Measurements from ENCODE around the gene DAGLB.
"Not testable (repeated sequence)": the region's sequence is repeated elsewhere in the genome, so short reads cannot be mapped to it uniquely, and the experiment has no call there.

Gene DAGLB

DNA sequence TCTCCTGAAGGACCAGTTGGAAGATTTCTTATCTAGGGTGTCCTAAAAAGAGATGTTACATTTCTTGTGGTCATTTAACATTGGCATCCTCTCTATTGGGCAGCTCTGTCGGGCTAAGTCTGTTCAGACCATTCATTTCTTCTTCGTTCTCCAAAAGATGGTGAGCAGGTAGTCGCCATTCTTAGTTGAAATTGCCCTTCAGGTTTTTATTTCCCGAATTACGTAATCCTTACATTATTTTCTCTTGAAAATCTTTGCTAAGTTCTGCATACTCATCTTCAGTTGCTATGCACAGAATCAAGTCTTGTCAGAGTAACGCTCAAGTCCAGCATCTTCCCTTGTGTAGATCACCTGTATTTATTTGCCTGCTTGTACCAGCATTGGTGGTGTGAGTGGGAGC is 53.6 kb downstream of the DAGLB start:
- no peak for DNase-seq

DNA sequence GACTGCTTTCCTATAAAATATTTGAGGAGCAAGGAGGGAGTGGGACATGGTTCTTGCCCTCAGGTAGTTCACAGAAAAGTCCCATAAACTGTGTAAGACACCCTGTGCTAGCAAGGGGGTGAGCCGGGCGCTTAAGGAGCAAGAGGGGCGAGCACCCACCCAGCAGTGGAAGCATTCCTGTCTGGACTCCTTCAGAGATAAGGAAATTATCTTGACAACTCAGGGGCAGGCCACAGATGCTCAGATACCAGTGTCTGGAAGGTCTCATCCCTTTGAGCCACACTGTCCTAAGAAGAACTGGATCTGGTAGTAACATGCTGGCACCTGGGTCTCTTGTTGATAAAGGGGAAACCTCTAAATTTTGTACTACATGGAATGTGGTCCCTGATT is 54.1 kb downstream of the DAGLB start:
- no peak for DNase-seq

DNA sequence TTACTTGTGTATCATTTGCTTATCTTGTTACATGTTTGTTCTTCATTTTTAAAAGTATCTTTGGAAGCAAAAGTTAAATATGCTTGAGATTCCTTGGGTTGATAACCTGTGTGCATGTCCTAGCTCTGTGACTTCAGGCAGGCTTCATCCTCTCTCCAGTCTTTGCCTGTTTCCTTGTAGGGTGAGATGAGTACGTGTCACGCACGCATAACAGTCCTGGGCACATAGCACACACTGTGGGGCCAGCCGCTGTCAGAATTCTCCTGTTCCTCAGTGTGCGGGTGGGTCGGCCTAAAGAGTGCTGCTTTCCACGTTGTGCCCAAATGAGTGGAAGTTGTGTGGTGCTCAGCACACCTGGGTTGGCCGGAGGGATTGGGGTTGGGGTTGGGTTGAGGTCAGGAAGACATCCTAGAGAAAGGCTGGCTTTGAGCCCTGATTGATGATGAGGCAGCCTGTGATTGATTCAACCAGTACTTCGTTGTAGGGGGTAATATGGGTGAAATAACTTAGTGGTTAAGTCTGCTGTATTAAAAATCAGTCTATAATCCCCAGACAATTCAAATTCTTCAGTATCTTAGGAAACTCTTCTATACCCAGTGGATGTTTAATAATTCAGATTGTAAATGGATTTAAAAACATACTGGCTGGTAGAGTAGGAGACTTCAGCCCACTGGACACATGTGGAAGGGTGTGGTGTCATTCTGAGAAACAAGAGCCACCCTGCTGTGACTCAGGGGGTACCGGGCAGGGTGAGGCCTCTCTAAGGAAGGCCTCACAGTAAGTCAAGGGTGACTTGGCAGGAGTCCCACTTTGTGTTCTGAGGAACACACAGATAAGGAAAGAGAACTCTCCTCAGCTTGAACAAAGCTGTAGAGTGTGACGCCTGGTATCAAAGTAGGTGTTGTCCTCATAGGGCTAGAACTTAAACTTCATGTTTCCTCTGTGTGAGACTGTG is 54.8 kb downstream of the DAGLB start:
- no peak for DNase-seq

DNA sequence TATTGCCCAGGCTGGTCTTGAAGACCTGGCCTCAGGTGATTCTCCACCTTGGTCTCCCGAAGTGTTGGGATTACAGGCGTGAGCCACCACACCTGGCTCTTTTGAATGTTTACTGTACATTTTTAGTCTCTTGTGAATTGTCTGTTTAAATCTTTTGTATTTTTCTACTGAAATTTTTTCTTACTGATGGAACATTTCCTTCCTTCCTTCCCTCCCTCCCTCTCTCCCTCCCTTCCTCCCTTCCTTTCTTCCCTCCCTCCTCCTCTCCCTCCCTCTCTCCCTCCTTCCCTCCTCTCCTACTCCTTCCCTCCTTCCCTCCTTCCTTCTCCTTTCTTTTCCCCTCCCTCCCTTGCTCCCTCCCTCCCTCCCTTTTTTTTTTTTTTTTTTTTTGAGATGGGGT is 58.0 kb downstream of the DAGLB start:
- DNase-seq, result no peak

DNA sequence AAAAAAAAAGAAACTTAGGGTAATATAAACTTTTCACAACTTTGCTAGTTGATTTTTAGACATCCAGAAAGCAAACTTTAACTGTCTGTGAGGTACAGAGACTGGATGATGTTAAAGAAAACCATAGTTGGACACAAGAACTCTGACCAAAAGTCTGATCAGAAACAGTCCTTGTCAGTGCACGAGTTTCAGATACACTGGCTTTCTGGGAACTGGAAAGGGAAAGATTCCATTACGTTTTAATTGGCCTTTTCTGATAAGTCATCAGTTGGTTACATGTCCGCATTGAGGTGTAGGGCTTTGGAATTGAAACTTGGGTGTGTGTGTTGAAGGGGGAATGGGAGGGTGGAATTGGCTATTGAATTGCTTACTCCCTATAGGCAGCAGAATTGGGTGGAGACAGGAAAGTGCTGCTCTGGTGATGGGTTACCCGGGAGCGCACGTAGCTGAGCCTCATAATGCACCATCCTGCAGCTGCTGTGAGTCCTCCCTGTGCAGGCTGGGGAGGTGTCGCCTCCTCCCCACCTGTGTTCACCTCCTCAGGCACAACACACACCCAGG is 59.9 kb downstream of the DAGLB start:
- DNase-seq, result no peak

DNA sequence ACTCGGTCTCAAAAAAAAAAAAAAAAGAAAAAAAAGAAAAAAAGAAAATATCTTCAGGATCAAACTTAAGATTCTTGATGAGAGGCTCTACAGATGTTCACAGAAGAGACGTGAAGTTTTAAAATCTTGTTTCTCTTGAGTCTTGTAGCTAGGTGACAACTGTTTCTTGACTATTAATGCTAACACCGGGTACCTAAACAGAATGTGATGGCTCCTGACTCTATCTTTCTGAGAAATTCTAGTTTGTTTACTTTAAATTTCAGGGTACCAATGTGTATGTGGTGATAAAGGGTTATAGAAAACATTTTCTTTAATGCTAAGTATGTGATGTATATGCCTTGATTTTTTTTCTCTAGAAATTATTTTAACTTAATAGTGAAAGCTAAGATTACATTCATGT is 61.0 kb downstream of the DAGLB start:
- DNase-seq, result no peak

DNA sequence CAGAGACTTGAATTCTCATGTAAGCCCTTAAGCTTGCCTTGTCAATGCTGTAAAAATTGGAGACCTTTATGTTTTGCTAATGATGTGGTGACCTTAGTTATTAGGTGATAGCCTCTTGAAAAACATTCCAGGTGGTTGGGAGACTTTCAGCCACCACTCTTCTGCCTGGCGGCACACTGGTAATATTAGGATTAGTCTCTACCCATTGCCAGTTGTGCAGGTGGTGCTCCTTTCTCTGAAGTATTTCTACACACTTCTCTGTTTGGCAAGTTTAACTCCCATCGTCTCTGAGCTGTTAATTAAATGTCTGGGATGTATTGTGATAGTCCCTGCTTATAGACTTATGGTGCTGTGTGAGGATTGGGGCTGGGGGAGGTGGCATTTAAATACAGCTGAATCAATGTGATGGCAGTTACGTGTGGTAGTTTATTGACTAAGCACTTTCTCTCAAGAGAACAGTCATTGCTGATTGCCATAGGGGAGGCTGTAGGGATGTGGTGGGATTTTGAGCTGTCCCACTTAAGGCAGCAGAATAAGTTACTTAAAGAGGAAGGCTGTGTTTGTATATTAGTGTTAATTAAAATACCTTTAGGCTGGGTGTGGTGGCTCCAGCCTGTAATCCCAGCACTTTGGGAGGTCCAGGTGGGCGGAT is 61.7 kb downstream of the DAGLB start:
- DNase-seq, result no peak

DNA sequence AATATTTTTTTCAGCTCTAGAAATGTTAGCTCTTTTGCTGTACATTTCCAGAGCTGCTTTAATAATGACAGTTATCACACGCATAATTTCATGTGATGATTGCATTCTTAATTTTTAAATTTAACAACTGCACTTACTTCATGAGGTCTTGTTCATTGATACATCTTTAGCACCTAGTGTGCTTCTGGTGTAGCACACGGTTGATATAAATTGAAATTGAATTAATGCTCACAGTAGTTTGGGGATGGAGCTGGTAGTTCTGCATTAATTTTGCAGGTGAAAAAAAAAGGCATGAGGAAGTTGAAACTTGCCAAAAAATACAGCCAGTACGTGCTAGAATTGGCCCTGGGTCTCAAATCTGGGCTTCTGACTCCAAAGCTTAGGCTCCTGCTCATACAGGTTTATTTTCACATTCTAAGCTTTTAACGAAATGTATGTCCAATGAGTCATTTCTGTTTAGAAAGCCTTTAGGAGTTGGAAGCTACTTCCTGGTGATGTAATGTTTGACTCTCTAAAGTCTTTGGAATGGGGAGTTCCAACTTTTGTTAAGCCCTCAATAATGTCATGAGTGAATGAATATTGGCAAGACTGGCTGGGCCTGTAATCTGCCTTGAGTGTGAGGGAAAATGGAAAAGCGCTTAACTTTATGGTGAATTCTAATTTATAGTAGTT is 62.5 kb downstream of the DAGLB start:
- DNase-seq, result no peak

DNA sequence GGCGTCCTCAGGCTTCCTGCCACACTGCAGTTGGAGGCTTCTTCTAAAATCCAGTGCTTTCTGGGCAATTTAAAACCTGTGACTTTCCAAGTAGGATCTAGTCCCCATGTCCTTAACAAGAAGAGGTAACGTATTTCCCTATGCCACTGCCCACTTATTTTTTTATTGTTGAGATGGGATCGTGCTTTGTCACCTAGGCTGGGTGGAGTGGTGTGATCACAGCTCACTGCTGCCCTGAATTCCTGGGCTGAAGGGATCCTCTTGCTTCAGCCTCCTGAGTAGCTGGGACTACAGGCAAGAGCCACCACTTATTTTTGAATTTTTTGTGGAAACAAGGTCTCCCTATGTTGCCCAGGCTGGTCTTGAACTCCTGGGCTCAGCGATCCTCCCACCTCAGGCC is 63.4 kb downstream of the DAGLB start:
- no peak for DNase-seq

DNA sequence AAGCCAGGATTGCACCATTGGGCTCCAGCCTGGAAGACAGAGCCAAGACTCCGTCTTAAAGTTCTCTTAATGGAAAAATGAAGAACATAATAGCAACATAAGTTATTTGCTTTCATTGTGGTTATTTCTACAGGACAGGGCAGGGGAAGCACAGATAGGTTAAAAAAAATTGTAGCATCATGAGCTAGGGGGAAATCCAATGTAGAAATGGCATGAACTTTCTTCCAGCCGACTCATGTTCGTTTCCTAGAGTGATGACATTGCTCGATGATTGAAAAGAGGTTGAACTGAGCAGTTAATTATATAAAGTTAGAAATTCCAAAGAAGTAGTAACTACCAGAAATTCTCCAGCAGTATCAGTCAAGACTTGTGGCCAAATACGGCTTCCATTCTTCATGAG is 64.9 kb downstream of the DAGLB start:
- DNase-seq, result no peak

DNA sequence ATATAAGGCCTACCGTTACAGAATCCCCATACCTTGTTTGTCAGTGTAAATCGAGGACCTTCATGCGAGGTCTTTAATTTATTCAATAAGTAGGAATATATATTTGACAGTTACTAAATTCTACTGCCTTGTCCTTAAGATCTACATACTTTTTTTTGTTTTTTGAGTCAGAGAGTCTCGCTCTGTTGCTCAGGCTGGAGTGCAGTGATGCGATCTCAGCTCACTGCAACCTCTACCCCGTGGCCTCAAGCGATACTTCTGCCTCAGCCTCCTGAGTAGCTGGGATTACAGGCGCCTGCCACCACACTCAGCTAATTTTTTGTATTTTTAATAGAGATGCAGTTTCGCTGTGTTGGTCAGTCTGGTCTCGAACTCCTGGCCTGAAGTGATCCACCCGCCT is 65.9 kb downstream of the DAGLB start:
- DNase-seq, result not testable (repeated sequence)

DNA sequence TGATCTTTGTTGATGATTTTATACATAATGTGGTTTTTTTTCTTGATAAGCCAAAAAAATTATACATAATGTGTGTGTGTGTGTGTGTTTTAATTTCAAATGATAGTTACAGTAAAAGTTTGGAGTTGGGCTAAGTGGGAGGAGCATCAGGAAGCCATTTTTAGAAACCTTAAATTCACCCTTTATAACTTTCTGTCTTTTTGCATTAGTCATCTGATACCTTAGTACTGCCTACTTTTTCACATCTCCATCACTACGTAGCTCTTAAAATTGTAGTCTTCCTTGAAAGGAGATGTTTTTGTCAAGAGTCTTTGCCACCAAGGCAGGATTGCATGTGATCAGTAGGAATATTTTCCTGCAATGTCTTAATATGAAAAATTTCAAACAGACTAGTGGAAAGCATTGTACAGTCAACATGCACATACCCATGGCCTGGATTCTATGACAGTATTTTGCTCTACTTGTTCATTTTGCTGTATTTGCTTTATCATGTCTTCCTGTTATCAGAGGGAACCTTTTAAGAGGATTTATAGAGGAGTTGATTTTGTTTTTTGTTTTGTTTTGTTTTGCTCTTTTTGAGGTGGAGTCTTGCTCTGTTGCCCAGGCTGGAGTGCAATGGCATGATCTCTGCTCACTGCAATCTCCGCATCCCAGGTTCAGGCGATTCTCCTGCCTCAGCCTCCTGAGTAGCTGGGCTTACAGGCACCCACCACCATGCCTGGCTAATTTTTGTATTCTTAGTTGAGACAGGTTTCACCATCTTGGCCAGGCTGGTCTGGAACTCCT is 67.3 kb downstream of the DAGLB start:
- no peak for DNase-seq

DNA sequence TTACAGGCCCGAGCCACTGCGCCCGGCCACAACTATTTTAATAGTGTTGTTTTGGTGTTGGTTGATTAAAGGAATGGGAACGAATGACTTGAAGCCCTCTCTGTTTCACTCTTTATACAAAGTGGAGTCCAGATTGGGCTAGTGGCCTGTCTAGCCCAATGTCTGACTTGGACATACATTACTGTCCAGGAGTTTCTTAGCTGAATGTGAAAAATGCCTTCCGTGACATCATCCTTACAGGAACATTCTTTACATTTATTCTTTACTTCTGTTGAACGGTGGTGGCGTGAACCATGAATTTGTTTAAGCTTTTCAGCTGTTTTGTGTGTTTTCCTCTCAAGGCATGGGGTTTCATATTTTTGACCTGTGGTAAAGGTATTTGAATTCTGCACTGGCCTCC is 67.9 kb downstream of the DAGLB start:
- DNase-seq, result no peak

DNA sequence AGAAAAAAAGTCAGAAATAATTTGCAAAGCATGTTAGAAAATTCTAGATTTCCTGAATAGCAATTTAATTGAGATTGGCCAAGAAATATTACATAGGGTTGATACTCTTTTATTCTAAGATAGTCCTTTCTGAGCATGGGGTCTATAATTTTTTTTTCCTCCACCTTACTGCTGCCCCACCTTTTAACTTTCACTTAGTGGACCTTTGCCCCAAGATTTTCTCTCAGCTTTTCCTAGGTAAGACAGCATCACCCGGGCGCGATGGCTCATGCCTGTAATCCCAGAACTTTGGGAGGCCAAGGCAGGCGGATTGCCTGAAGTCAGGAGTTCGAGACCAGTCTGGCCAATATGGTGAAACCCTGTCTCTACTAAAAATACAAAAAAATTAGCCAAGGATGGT is 69.2 kb downstream of the DAGLB start:
- not testable (repeated sequence) for DNase-seq

DNA sequence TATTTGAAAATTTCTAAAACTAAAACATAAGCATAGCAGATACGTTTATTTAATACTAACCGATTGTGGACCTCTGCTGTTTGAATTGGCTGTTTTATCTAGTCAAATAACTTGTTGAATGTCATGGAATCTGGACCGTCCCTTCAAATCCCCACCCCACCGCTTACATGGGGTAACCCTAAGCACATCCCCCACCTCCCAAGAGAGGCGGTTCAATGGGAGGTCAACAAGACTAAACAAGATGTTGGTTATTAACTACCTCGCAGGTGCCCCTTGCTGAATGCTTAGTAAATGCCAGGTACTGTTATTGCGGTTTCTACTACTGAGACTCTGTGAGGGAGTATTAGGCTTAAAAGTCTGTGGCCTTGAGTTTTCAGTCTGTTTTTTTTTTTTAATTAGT is 70.9 kb downstream of the DAGLB start:
- no peak for DNase-seq

DNA sequence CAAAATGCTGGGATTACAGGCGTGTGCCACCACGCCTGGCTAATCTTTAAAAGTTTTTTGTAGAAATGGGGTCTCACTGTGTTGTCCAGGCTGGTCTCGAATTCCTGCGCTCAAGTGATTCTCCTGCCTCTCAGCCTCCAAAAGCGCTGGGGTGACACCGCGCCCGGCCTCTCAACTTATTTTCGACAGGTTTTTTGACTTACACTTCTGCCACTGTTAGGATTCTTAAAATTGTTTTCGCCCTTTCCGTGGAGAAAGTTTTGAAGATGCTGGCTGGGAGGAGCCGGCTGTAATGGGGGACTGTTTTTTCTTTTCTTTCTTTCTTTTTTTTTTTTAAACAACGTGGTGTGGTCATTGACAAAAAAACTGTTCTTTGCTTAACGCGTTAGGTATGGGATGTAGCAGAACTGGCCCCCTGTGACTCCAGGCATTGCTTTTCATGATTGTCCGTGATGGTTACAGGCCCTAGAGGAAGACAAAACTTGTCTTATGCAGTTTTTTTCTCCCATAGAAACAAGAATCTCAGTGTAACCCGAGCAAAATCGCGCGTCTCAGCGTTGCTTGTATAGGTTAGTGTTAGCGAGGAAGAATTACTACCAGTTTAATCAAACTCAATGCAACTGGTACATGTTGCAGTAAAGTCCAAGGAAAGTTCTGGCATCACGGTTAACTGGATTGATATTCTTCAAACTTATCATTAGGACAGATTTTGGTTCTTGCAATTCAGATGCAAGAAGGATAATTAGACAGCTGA is 72.2 kb downstream of the DAGLB start:
- no peak for DNase-seq

DNA sequence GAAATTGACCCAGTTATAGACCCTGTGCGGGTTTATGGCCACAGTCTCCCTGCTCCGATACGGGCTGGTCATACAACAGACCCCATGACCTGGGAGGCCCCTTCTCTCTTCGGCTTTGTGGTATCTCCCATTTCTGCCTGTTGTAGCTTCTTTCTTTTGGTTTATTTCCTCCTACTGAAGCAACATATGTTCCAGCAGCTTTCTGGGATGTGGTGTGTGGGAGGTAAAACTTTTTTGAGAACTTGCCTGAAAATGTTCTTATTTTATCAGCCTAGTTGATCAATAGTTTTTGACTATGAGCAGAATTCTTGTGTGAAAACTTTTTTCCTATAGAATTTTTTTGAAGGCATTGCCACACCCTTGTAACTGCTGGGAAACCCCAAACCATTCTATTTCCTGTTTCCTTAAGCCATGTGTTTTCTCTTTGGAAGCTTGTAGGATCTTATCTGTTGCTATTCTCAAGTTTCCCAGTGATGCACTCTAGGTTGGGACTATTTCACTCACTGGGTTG is 80.0 kb downstream of the DAGLB start:
- DNase-seq, result no peak

DNA sequence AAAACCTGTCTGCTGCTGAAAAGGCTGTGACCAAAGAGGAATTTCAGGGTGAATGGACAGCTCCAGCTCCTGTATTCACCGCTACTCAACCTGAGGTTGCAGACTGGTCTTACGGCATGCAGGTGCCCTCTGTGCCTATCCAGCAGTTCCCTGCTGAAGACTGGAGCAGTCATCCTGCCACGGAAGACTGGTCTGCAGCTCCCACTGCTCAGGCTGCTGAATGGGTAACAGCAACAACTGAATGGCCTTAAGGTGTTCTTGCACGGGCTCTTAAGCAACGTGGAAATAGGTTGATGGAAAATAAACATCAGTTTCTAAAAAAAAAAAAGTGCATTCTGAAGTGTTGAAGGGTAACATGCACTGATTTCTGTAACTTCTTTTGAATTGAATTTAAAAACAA is 82.3 kb downstream of the DAGLB start:
- DNase-seq, result no peak

DNA sequence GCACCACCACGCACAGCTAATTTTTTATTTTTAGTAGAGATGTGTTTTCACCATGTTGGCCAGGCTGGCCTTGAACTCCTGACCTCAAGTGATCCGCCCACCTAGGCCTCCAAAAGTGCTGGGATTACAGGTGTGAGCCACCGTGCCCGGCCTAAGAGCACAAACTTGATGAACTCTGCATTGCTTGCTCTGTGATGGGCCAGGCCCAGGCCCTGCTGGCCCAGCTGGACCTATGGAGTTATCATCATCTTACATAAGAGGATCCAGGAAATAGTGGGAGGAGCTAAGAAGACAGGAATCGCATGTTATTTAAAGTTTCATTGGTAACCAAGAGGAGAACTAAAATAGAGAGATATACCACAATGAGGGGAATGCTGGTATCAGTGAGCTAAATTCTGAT is 86.9 kb downstream of the DAGLB start:
- DNase-seq, result no peak

DNA sequence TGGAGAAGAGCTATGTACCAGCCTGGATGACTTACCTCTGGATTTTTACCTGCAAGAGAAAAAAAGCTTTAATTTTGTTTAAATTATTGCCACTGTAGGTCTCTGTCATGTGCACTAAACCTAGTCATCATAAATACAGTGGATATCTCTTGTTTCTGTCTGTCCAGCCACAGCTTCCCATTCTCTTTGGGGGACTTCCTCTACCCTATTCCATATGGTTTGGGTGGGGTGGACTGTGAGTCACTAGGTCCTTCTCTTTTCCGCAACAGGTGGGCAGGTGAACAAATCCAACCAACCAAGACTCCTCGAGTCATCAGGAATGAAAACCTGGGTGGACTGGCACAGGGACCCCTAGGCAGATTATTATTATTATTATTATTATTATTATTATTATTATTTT is 88.0 kb downstream of the DAGLB start:
- no peak for DNase-seq
